Breast epithelium (tissue), 4 donors: Measurements from ENCODE around the gene CBFA2T3. TPM values are rescaled to one million over a fixed set of nuclear protein-coding genes. Genes with fewer than 3 reads are reported as not detected.

Experiments
- DNase-seq, 2 donors: peaks; one replicate each; pipeline ENCODE4 v3.0.0-alpha.2; 2019; ENCODE audit warnings: low spot score in 2 of 2
- H3K27ac ChIP-seq, 2 donors: fragments of 200-600 bp; sonication (generic) in 1 of 2; one replicate each; pipeline ENCODE4 v1.5.1; 2016 to 2019; ENCODE audit warnings: mild to moderate bottlenecking in 1 of 2
- H3K27me3 ChIP-seq, 2 donors: fragments of 200-600 bp; sonication (generic) in 1 of 2; one replicate each; pipeline versions ENCODE4 v1.5.1 to v1.6.0; 2017 to 2019; ENCODE audit warnings: control low read depth in 1 of 2, mild to moderate bottlenecking in 1 of 2
- H3K36me3 ChIP-seq: fragments of 200-600 bp; one replicate; pipeline ENCODE4 v1.5.1; 2019
- H3K4me1 ChIP-seq, 2 donors: fragments of 200-600 bp; sonication (generic); one replicate each; pipeline ENCODE4 v1.5.1; 2016 to 2019; ENCODE audit warnings: control low read depth in 1 of 2
- H3K4me3 ChIP-seq, 3 donors: fragments of 200-600 bp; sonication (generic); 1 replicate in 2 of 3; 2 replicates in 1 of 3; pipeline ENCODE4 v1.5.1; 2016 to 2019; ENCODE audit warnings: mild to moderate bottlenecking in 3 of 3, moderate library complexity in 2 of 3
- H3K9me3 ChIP-seq, 2 donors: fragments of 200-600 bp; sonication (generic) in 1 of 2; one replicate each; pipeline ENCODE4 v1.5.1; 2016 to 2019; ENCODE audit warnings: control low read depth in 1 of 2
- CTCF ChIP-seq, 3 donors: fragments of 450-650 bp; IDR thresholded peaks; one replicate each; pipeline ENCODE4 v1.5.1; 2016 to 2017; ENCODE audit warnings: antibody characterized with exemption in 3 of 3, mild to moderate bottlenecking in 3 of 3, moderate library complexity in 3 of 3
- POLR2A ChIP-seq: fragments of 450-650 bp; IDR thresholded peaks from one replicate; pipeline ENCODE4 v1.6.1; 2016; ENCODE audit warnings: antibody characterized with exemption, mild to moderate bottlenecking, moderate library complexity
- POLR2AphosphoS5 ChIP-seq, 3 donors: sonication (generic); formaldehyde crosslinking; IDR thresholded peaks; one replicate each; pipeline ENCODE4 v1.6.1; 2017; ENCODE audit warnings: antibody characterized with exemption in 3 of 3
- intact Hi-C: fragments of 100-400 bp; cut with DNase I; formaldehyde crosslinking; loops from one replicate; pipeline ENCODE4 v1.15.1; 2023; ENCODE audit warnings: low total_unique reads
- total RNA-seq, 3 donors: library from RNA; depleted of rRNA; stranded (reverse); fragments of >200 nt; gene quantifications; one replicate each; pipeline ENCODE4 v1.1.0, GENCODE V29; 2016

The CBFA2T3 gene
- total RNA-seq, 3 donors from 2014 or later, result 0.64 to 2.3 (median 0.88) TPM

GRCh38 chr16:88838566-88838965 lies 138.4 kb downstream of the CBFA2T3 start:
- no peak for DNase-seq
- intact Hi-C loops, result no loop called here
- H3K27me3 ChIP-seq, result no peaks in the 10 kb centered on the region
- no peak overlapping the region for H3K27ac ChIP-seq
- H3K4me1 ChIP-seq, result no peaks in the 10 kb centered on the region
- H3K36me3 ChIP-seq, result peaks cover 5% of the 10 kb centered on the region
- no peak for TF ChIP-seq POLR2A
- no peak for TF ChIP-seq POLR2AphosphoS5 (IDR thresholded peaks at IDR 0.05)
- no peak for TF ChIP-seq CTCF (IDR thresholded peaks at IDR 0.05)
- no peak overlapping the region for H3K4me3 ChIP-seq
- H3K9me3 ChIP-seq, result no peaks in the 10 kb centered on the region

GRCh38 chr16:88837806-88838205 lies 139.2 kb downstream of the CBFA2T3 start:
- no peak for DNase-seq
- H3K4me3 ChIP-seq, result no peak overlapping the region
- H3K27me3 ChIP-seq, result no peaks in the 10 kb centered on the region
- intact Hi-C loops, result no loop called here
- no peak overlapping the region for H3K27ac ChIP-seq
- no peaks in the 10 kb centered on the region for H3K9me3 ChIP-seq
- peaks cover 5% of the 10 kb centered on the region for H3K36me3 ChIP-seq
- no peaks in the 10 kb centered on the region for H3K4me1 ChIP-seq
- TF ChIP-seq POLR2A, result no peak
- TF ChIP-seq CTCF (IDR thresholded peaks at IDR 0.05), result no peak
- no peak for TF ChIP-seq POLR2AphosphoS5 (IDR thresholded peaks at IDR 0.05)

GRCh38 chr16:88836791-88837190 lies 140.2 kb downstream of the CBFA2T3 start:
- Histone ChIP-seq H3K27ac (no peak overlapping the region), H3K9me3 (no peaks in the 10 kb centered on the region), H3K27me3 (no peaks in the 10 kb centered on the region), H3K4me1 (no peaks in the 10 kb centered on the region), H3K4me3 (no peak overlapping the region), H3K36me3 (peaks cover 5% of the 10 kb centered on the region)
- DNase-seq, result no peak
- intact Hi-C loops, result no loop called here
- no peak for TF ChIP-seq CTCF (IDR thresholded peaks at IDR 0.05)
- TF ChIP-seq POLR2A, result no peak
- no peak for TF ChIP-seq POLR2AphosphoS5 (IDR thresholded peaks at IDR 0.05)

- Histone ChIP-seq H3K36me3 (peaks cover 5% of the 10 kb centered on the region), H3K4me3 (no peak overlapping the region), H3K9me3 (no peaks in the 10 kb centered on the region), H3K27ac (no peak overlapping the region), H3K4me1 (no peaks in the 10 kb centered on the region), H3K27me3 (no peaks in the 10 kb centered on the region)
- no peak for DNase-seq
- intact Hi-C loops, result no loop called here
- TF ChIP-seq CTCF (IDR thresholded peaks at IDR 0.05), result no peak
- no peak for TF ChIP-seq POLR2A
- no peak for TF ChIP-seq POLR2AphosphoS5 (IDR thresholded peaks at IDR 0.05)
These were observed 141.2 kb downstream of the CBFA2T3 start for GRCh38 chr16:88835818-88836217.

GRCh38 chr16:88835383-88835782 lies 141.6 kb downstream of the CBFA2T3 start:
- H3K4me3 ChIP-seq, result no peak overlapping the region
- TF ChIP-seq POLR2A (no peak), CTCF (IDR thresholded peaks at IDR 0.05) (no peak), POLR2AphosphoS5 (IDR thresholded peaks at IDR 0.05) (no peak)
- H3K9me3 ChIP-seq, result no peaks in the 10 kb centered on the region
- H3K36me3 ChIP-seq, result peaks cover 5% of the 10 kb centered on the region
- intact Hi-C loops, result no loop called here
- no peaks in the 10 kb centered on the region for H3K4me1 ChIP-seq
- DNase-seq, result no peak
- no peak overlapping the region for H3K27ac ChIP-seq
- H3K27me3 ChIP-seq, result no peaks in the 10 kb centered on the region
